ENCODE results near the gene SHROOM4. TPM values are rescaled to one million over a fixed set of nuclear protein-coding genes. Genes with fewer than 3 reads are reported as not detected.

The SHROOM4 gene
- total and polyA plus RNA-seq, 2 of the 13 experiments (the other 11 are each of a cell fraction or from before 2014, with no cell fraction given): 0.08 to 0.18 TPM

DNA sequence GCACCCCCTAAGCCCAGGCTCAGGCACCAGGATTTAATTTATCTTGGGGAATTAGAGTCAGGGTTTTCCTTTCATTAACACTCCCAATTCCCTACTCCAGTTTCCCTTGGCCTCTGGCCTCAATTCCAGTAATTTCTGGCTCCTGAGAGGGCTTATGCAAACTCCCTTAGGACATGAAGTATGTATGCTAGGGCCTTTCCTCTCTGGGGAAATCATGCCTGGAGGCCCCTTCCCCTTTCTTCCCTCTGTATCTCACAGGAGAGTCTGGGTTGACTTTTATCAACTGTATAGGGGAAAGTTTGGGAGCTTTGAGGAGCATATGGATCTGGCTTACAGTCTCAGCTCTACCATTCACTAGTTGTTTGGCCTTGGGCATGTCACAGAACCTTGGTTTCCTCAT lies 169.5 kb downstream of the SHROOM4 start:
- POLR2A ChIA-PET: no interaction called here
- Histone ChIP-seq H3K27me3 (ENCODE audit: control insufficient read depth in 1 of 2, insufficient read depth in 2 of 2, low read length in 2 of 2) (no peaks in the 10 kb centered on the region), H2AFZ (ENCODE audit: low read length) (no peak overlapping the region), H4K20me1 (ENCODE audit: insufficient read depth, low read length) (no peaks in the 10 kb centered on the region), H3K9ac (ENCODE audit: insufficient read depth, low read depth, low read length) (no peak overlapping the region), H3K4me2 (ENCODE audit: low read depth, low read length) (no peak overlapping the region), H3K27ac (ENCODE audit: extremely low read length, insufficient read depth, low read length) (no peak overlapping the region), H3K4me3 (replicated peaks in 1 of 3; ENCODE audit: insufficient read depth in 1 of 3, low read depth in 2 of 3, low read length in 3 of 3) (no peak overlapping the region), H3K36me3 (replicated peaks in 1 of 2; ENCODE audit: control insufficient read depth in 1 of 2, insufficient read depth in 2 of 2, low read length in 2 of 2) (no peaks in the 10 kb centered on the region), H3K9me3 (ENCODE audit: low read length) (no peaks in the 10 kb centered on the region), H3K79me2 (ENCODE audit: insufficient read depth, low read length) (no peaks in the 10 kb centered on the region), H3K4me1 (ENCODE audit: insufficient read depth, low read length) (no peaks in the 10 kb centered on the region)
- DNase-seq (ENCODE audit: low spot score) (no peak), FAIRE-seq (no peak), ATAC-seq (no peak)
- intact Hi-C loops (cut with micrococcal nuclease; ENCODE audit: unreplicated experiment) (no loop called here), in situ Hi-C loops (cut with HindIII; ENCODE audit: extremely low pct_ligation_motif_present, low pct_unique_long_range_greater_than_20kb) (no loop called here)
- CTCF ChIA-PET (ENCODE audit: low intra/inter-chr PET ratio, low total read pairs): no interaction called here
- no TSS peak for BruUV-seq (replicated peaks)
- TF ChIP-seq, protein P1, sequence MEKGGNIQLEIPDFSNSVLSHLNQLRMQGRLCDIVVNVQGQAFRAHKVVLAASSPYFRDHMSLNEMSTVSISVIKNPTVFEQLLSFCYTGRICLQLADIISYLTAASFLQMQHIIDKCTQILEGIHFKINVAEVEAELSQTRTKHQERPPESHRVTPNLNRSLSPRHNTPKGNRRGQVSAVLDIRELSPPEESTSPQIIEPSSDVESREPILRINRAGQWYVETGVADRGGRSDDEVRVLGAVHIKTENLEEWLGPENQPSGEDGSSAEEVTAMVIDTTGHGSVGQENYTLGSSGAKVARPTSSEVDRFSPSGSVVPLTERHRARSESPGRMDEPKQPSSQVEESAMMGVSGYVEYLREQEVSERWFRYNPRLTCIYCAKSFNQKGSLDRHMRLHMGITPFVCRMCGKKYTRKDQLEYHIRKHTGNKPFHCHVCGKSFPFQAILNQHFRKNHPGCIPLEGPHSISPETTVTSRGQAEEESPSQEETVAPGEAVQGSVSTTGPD (CRISPR knock-in tag; IDR thresholded peaks at IDR 0.05): no peak
- TF ChIP-seq RBFOX2 (IDR thresholded peaks at IDR 0.05; ENCODE audit: low read depth, low read length) (no peak), NFYC (CRISPR knock-in tag; IDR thresholded peaks at IDR 0.05) (no peak), GABPA (IDR thresholded peaks at IDR 0.05; ENCODE audit: low read depth, low read length) (no peak), GABPA (CRISPR knock-in tag; IDR thresholded peaks at IDR 0.05; ENCODE audit: low read depth) (no peak), GFI1 (CRISPR knock-in tag; IDR thresholded peaks at IDR 0.05; ENCODE audit: borderline replicate concordance) (no peak), KDM6A (CRISPR knock-in tag; IDR thresholded peaks at IDR 0.05; ENCODE audit: low read depth) (no peak), ZBTB42 (CRISPR knock-in tag; IDR thresholded peaks at IDR 0.05) (no peak), ZNF552 (CRISPR knock-in tag; IDR thresholded peaks at IDR 0.05; ENCODE audit: borderline replicate concordance) (no peak), CBX5 (CRISPR knock-in tag; IDR thresholded peaks at IDR 0.05; ENCODE audit: borderline replicate concordance) (no peak), BORCS8-MEF2B (CRISPR knock-in tag; IDR thresholded peaks at IDR 0.05) (no peak), CHD2 (IDR thresholded peaks at IDR 0.05; ENCODE audit: low read depth, low read length) (no peak), PHB2 (IDR thresholded peaks at IDR 0.05; ENCODE audit: partially characterized antibody) (no peak)
- TF ChIP-seq, protein P2, sequence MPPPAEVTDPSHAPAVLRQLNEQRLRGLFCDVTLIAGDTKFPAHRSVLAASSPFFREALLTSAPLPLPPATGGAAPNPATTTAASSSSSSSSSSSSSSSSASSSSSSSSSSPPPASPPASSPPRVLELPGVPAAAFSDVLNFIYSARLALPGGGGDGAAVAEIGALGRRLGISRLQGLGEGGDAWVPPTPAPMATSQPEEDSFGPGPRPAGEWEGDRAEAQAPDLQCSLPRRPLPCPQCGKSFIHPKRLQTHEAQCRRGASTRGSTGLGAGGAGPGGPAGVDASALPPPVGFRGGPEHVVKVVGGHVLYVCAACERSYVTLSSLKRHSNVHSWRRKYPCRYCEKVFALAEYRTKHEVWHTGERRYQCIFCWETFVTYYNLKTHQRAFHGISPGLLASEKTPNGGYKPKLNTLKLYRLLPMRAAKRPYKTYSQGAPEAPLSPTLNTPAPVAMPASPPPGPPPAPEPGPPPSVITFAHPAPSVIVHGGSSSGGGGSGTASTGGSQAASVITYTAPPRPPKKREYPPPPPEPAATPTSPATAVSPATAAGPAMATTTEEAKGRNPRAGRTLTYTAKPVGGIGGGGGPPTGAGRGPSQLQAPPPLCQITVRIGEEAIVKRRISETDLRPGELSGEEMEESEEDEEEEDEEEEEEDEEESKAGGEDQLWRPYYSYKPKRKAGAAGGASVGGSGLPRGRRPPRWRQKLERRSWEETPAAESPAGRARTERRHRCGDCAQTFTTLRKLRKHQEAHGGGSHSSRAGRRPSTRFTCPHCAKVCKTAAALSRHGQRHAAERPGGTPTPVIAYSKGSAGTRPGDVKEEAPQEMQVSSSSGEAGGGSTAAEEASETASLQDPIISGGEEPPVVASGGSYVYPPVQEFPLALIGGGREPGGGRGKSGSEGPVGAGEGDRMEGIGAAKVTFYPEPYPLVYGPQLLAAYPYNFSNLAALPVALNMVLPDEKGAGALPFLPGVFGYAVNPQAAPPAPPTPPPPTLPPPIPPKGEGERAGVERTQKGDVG (CRISPR knock-in tag; IDR thresholded peaks at IDR 0.05; ENCODE audit: borderline replicate concordance): no peak
- TF ChIP-seq, protein P3, sequence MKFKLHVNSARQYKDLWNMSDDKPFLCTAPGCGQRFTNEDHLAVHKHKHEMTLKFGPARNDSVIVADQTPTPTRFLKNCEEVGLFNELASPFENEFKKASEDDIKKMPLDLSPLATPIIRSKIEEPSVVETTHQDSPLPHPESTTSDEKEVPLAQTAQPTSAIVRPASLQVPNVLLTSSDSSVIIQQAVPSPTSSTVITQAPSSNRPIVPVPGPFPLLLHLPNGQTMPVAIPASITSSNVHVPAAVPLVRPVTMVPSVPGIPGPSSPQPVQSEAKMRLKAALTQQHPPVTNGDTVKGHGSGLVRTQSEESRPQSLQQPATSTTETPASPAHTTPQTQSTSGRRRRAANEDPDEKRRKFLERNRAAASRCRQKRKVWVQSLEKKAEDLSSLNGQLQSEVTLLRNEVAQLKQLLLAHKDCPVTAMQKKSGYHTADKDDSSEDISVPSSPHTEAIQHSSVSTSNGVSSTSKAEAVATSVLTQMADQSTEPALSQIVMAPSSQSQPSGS (CRISPR knock-in tag; IDR thresholded peaks at IDR 0.05): no peak
- TF ChIP-seq, protein P4, sequence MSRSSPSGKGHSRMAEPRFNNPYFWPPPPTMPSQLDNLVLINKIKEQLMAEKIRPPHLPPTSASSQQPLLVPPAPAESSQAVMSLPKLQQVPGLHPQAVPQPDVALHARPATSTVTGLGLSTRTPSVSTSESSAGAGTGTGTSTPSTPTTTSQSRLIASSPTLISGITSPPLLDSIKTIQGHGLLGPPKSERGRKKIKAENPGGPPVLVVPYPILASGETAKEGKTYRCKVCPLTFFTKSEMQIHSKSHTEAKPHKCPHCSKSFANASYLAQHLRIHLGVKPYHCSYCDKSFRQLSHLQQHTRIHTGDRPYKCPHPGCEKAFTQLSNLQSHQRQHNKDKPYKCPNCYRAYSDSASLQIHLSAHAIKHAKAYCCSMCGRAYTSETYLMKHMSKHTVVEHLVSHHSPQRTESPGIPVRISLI (CRISPR knock-in tag; IDR thresholded peaks at IDR 0.05; ENCODE audit: borderline replicate concordance): no peak
- TF ChIP-seq, protein P5, sequence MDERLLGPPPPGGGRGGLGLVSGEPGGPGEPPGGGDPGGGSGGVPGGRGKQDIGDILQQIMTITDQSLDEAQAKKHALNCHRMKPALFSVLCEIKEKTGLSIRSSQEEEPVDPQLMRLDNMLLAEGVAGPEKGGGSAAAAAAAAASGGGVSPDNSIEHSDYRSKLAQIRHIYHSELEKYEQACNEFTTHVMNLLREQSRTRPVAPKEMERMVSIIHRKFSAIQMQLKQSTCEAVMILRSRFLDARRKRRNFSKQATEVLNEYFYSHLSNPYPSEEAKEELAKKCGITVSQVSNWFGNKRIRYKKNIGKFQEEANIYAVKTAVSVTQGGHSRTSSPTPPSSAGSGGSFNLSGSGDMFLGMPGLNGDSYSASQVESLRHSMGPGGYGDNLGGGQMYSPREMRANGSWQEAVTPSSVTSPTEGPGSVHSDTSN (CRISPR knock-in tag; IDR thresholded peaks at IDR 0.05): no peak

Measured in HepG2 (cell line).